Measurements from ENCODE around the gene RUNX3.

DNA sequence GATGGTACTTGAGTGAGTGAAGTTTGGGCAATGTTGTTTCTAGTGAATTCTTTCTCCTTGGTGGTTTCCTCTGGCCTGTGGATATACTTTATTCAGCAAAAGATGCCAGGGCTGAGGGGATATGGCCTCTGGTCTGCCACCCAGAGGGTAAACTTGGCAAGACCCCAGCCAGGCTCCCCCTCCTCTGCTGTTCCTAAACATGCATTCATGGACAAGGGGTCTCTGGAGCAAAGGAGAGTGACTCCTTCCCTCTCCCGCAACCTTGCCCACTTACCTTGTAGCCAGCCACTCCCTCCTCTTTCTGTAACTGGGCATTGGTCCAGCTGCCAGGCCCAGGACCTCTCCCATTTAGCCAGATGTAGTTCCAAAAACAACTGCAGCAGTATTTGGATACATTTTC is 43.8 kb downstream of the RUNX3 start:
- TF ChIP-seq, protein P1, sequence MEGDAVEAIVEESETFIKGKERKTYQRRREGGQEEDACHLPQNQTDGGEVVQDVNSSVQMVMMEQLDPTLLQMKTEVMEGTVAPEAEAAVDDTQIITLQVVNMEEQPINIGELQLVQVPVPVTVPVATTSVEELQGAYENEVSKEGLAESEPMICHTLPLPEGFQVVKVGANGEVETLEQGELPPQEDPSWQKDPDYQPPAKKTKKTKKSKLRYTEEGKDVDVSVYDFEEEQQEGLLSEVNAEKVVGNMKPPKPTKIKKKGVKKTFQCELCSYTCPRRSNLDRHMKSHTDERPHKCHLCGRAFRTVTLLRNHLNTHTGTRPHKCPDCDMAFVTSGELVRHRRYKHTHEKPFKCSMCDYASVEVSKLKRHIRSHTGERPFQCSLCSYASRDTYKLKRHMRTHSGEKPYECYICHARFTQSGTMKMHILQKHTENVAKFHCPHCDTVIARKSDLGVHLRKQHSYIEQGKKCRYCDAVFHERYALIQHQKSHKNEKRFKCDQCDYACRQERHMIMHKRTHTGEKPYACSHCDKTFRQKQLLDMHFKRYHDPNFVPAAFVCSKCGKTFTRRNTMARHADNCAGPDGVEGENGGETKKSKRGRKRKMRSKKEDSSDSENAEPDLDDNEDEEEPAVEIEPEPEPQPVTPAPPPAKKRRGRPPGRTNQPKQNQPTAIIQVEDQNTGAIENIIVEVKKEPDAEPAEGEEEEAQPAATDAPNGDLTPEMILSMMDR (conservative IDR thresholded peaks at IDR 0.05 in 1 of 2, IDR thresholded peaks at IDR 0.05 in 1 of 2; ENCODE audit: low read depth in 1 of 2, low read length in 2 of 2), result no peak
- TF ChIP-seq EZH2 (IDR thresholded peaks at IDR 0.05; ENCODE audit: low read length, missing control alignments), result no peak

Measured in fibroblast of lung (primary cell).